Measurements from ENCODE around the gene FANCC. TPM values are rescaled to one million over a fixed set of nuclear protein-coding genes. Genes with fewer than 3 reads are reported as not detected.

Gene FANCC
- total RNA-seq, 2 donors from 2014 or later = 17.6 to 23.5 TPM

GRCh38 chr9:95150903-95151302 is 166.6 kb downstream of the FANCC start:
- Histone ChIP-seq H3K4me1 (ENCODE audit: control insufficient read depth, insufficient read depth, low read length) (no peaks in the 10 kb centered on the region), H3K27ac (ENCODE audit: low read depth, low read length) (no peak overlapping the region), H3K4me3 (ENCODE audit: low read length) (no peak overlapping the region), H3K27me3 (ENCODE audit: control insufficient read depth, insufficient read depth, low read length, poor library complexity, severe bottlenecking) (no peaks in the 10 kb centered on the region), H3K36me3 (ENCODE audit: control insufficient read depth, insufficient read depth, low read length) (no peaks in the 10 kb centered on the region), H3K9me3 (ENCODE audit: control insufficient read depth, low read length) (no peaks in the 10 kb centered on the region), H3K9ac (ENCODE audit: extremely low read depth, low read length, poor library complexity, severe bottlenecking) (no peak overlapping the region)
- H3K9me3 Mint-ChIP-seq = no peaks in the 10 kb centered on the region
- H3K4me1 Mint-ChIP-seq = no peaks in the 10 kb centered on the region
- no peaks in the 10 kb centered on the region for H3K27me3 Mint-ChIP-seq (ENCODE audit: insufficient read depth)
- no peak overlapping the region for H3K4me3 Mint-ChIP-seq
- 85 to 100% methylated on average over 4 to 7 of the region's 7 CpGs for WGBS, 2 experiments (ENCODE audit: insufficient coverage in 1 of 2, insufficient read length in 1 of 2)
- H3K27ac Mint-ChIP-seq = no peak overlapping the region
- peaks cover 6% of the 10 kb centered on the region for H3K36me3 Mint-ChIP-seq (ENCODE audit: low read depth)
- no peak for TF ChIP-seq CTCF (conservative IDR thresholded peaks at IDR 0.05)
- no peak for DNase-seq

GRCh38 chr9:95148208-95148520 is 169.3 kb downstream of the FANCC start:
- no peaks in the 10 kb centered on the region for H3K27me3 Mint-ChIP-seq (ENCODE audit: insufficient read depth)
- no peaks in the 10 kb centered on the region for H3K9me3 Mint-ChIP-seq
- Histone ChIP-seq H3K9ac (ENCODE audit: extremely low read depth, low read length, poor library complexity, severe bottlenecking) (no peak overlapping the region), H3K4me1 (ENCODE audit: control insufficient read depth, insufficient read depth, low read length) (no peaks in the 10 kb centered on the region), H3K9me3 (ENCODE audit: control insufficient read depth, low read length) (no peaks in the 10 kb centered on the region), H3K4me3 (ENCODE audit: low read length) (no peak overlapping the region), H3K36me3 (ENCODE audit: control insufficient read depth, insufficient read depth, low read length) (no peaks in the 10 kb centered on the region), H3K27ac (ENCODE audit: low read depth, low read length) (no peak overlapping the region), H3K27me3 (ENCODE audit: control insufficient read depth, insufficient read depth, low read length, poor library complexity, severe bottlenecking) (no peaks in the 10 kb centered on the region)
- DNase-seq = no peak
- peaks cover 6% of the 10 kb centered on the region for H3K36me3 Mint-ChIP-seq (ENCODE audit: low read depth)
- no peak overlapping the region for H3K4me3 Mint-ChIP-seq
- no peak overlapping the region for H3K27ac Mint-ChIP-seq
- 84 to 89% methylated on average over 2 of the region's 2 CpGs for WGBS, 2 experiments (ENCODE audit: insufficient coverage in 1 of 2, insufficient read length in 1 of 2)
- H3K4me1 Mint-ChIP-seq = peaks cover 10% of the 10 kb centered on the region
- TF ChIP-seq CTCF (conservative IDR thresholded peaks at IDR 0.05) = no peak

- Histone ChIP-seq H3K4me1 (ENCODE audit: control insufficient read depth, insufficient read depth, low read length) (no peaks in the 10 kb centered on the region), H3K9ac (ENCODE audit: extremely low read depth, low read length, poor library complexity, severe bottlenecking) (no peak overlapping the region), H3K27ac (ENCODE audit: low read depth, low read length) (no peak overlapping the region), H3K9me3 (ENCODE audit: control insufficient read depth, low read length) (no peaks in the 10 kb centered on the region), H3K27me3 (ENCODE audit: control insufficient read depth, insufficient read depth, low read length, poor library complexity, severe bottlenecking) (no peaks in the 10 kb centered on the region), H3K4me3 (ENCODE audit: low read length) (no peak overlapping the region), H3K36me3 (ENCODE audit: control insufficient read depth, insufficient read depth, low read length) (no peaks in the 10 kb centered on the region)
- Mint-ChIP-seq H3K9me3 (no peaks in the 10 kb centered on the region), H3K4me1 (peaks cover 15% of the 10 kb centered on the region), H3K4me3 (no peak overlapping the region), H3K27ac (no peak overlapping the region), H3K27me3 (ENCODE audit: insufficient read depth) (no peaks in the 10 kb centered on the region), H3K36me3 (ENCODE audit: low read depth) (peaks cover 6% of the 10 kb centered on the region)
- DNase-seq = no peak
- 92 to 94% methylated on average over 4 to 7 of the region's 7 CpGs for WGBS, 2 experiments (ENCODE audit: insufficient coverage in 1 of 2, insufficient read length in 1 of 2)
- TF ChIP-seq CTCF (conservative IDR thresholded peaks at IDR 0.05) = no peak
Measured at GRCh38 chr9:95147452-95148207, 169.9 kb downstream of the FANCC start.
